SK-N-MC (cell line): Measurements from ENCODE around the gene RCOR2.
"Not testable (repeated sequence)": the region's sequence is repeated elsewhere in the genome, so short reads cannot be mapped to it uniquely, and the experiment has no call there.

Experiments used
- DNase-seq: peaks from one replicate; pipeline ENCODE4 v3.0.0-alpha.2; 2011; ENCODE audit warnings: low read depth, low spot score
- H3K27ac ChIP-seq: fragments of 200-600 bp; sonication (generic); 2 replicates; pipeline ENCODE4 v1.5.1; 2016; ENCODE audit warnings: mixed run types
- H3K36me3 ChIP-seq: fragments of 200-600 bp; sonication (generic); 2 replicates; pipeline ENCODE4 v1.6.1; 2017; ENCODE audit warnings: antibody characterized with exemption, low read length, mixed read lengths; ENCODE audit not compliant: insufficient read depth
- H3K4me3 ChIP-seq: fragments of 200-600 bp; sonication (generic); 2 replicates; pipeline ENCODE4 v1.5.1; 2016
- H3K9ac ChIP-seq: fragments of 200-600 bp; sonication (generic); 2 replicates; pipeline ENCODE4 v1.8.0; 2017; ENCODE audit warnings: mixed run types, mixed read lengths; ENCODE audit not compliant: insufficient read length
- H3K9me3 ChIP-seq: fragments of 200-600 bp; sonication (generic); 2 replicates; pipeline ENCODE4 v1.6.1; 2017; ENCODE audit warnings: low read depth, mild to moderate bottlenecking, antibody characterized with exemption, low read length, moderate library complexity, mixed read lengths
- EZH2 ChIP-seq: fragments of 200-600 bp; sonication (generic); IDR thresholded peaks from one replicate; pipeline ENCODE4 v1.6.1; 2017; ENCODE audit warnings: antibody characterized with exemption
- FOXP2 ChIP-seq: optimal IDR thresholded peaks from 2 replicates; pipeline ENCODE3; 2011; ENCODE audit warnings: mild to moderate bottlenecking, moderate library complexity; ENCODE audit not compliant: insufficient read depth; ENCODE audit errors: extremely low read length, control extremely low read depth
- POLR2AphosphoS5 ChIP-seq: IDR thresholded peaks from 2 replicates; pipeline ENCODE4 v1.6.1; 2012; ENCODE audit warnings: mild to moderate bottlenecking, low read depth, low read length, borderline replicate concordance

Gene RCOR2

GRCh38 chr11:63916837-63917691, at the start of gene RCOR2:
TSS of gene RCOR2 (minus strand) at chr11:63917164. CDS start at chr11:63916456, 708 bp downstream.
- peak within 1 kb of the TSS; percentile 80 for H3K27ac ChIP-seq
- no peak for DNase-seq
- H3K9me3 ChIP-seq: no peaks in the 10 kb centered on the region
- TF ChIP-seq EZH2 (no peak), POLR2AphosphoS5 (no peak), FOXP2 (no peak)
- peak within 1 kb of the TSS; percentile 75 for H3K9ac ChIP-seq
- no peaks in the 10 kb centered on the region; the same call in 1 of the 2 replicates for H3K36me3 ChIP-seq
- H3K4me3 ChIP-seq: peak within 1 kb of the TSS; percentile 86

- no peak overlapping the region for H3K4me3 ChIP-seq
- DNase-seq: no peak
- no peaks in the 10 kb centered on the region for H3K9me3 ChIP-seq
- no peaks in the 10 kb centered on the region for H3K36me3 ChIP-seq
- no peak overlapping the region for H3K9ac ChIP-seq
- TF ChIP-seq EZH2 (no peak), FOXP2 (no peak), POLR2AphosphoS5 (no peak)
- no peak overlapping the region for H3K27ac ChIP-seq
These were observed 49.5 kb upstream of the RCOR2 start for GRCh38 chr11:63966444-63966843.

GRCh38 chr11:63963895-63964294, 46.9 kb upstream of the RCOR2 start:
- H3K27ac ChIP-seq, H3K36me3 ChIP-seq, DNase-seq, H3K4me3 ChIP-seq, H3K9me3 ChIP-seq, H3K9ac ChIP-seq: not testable (repeated sequence)

- H3K9ac ChIP-seq: no peak overlapping the region
- no peak for TF ChIP-seq EZH2
- TF ChIP-seq FOXP2: no peak
- TF ChIP-seq POLR2AphosphoS5: no peak
These were observed 44.8 kb upstream of the RCOR2 start for GRCh38 chr11:63961608-63962412.

GRCh38 chr11:63958008-63958407, 41.0 kb upstream of the RCOR2 start:
- Histone ChIP-seq H3K9me3 (no peaks in the 10 kb centered on the region), H3K36me3 (peaks cover 27% of the 10 kb centered on the region), H3K9ac (no peak overlapping the region), H3K27ac (no peak overlapping the region), H3K4me3 (no peak overlapping the region)
- DNase-seq: no peak
- no peak for TF ChIP-seq EZH2
- TF ChIP-seq FOXP2: no peak
- no peak for TF ChIP-seq POLR2AphosphoS5

More at GRCh38 chr11:63961608-63962412, 44.8 kb upstream of the RCOR2 start:
- no peak overlapping the region for H3K4me3 ChIP-seq
- H3K9me3 ChIP-seq: no peaks in the 10 kb centered on the region
- H3K27ac ChIP-seq: no peak overlapping the region
- H3K36me3 ChIP-seq: no peaks in the 10 kb centered on the region
- DNase-seq: no peak

GRCh38 chr11:63952570-63952969, 35.6 kb upstream of the RCOR2 start:
- Histone ChIP-seq H3K36me3 (peaks cover 45% of the 10 kb centered on the region), H3K9me3 (no peaks in the 10 kb centered on the region), H3K4me3 (no peak overlapping the region), H3K9ac (no peak overlapping the region), H3K27ac (no peak overlapping the region)
- no peak for DNase-seq
- TF ChIP-seq FOXP2 (no peak), POLR2AphosphoS5 (no peak), EZH2 (no peak)

- no peak overlapping the region for H3K4me3 ChIP-seq
- peak overlapping the region; percentile 14; the same call in 1 of the 2 replicates for H3K27ac ChIP-seq
- no peak overlapping the region for H3K9ac ChIP-seq
- H3K36me3 ChIP-seq: peaks cover 50% of the 10 kb centered on the region
- no peak for DNase-seq
- TF ChIP-seq FOXP2 (no peak), POLR2AphosphoS5 (no peak), EZH2 (no peak)
- no peaks in the 10 kb centered on the region for H3K9me3 ChIP-seq
These were observed 35.0 kb upstream of the RCOR2 start for GRCh38 chr11:63951779-63952536.
